ENCODE data around the gene SHISA6. TPM values are rescaled to one million over a fixed set of nuclear protein-coding genes. Genes with fewer than 3 reads are reported as not detected.
A peak's percentile ranks its signal among the peaks of the same experiment; 100 is the strongest.

Gene SHISA6
- total and polyA plus RNA-seq, 8 donors, result 0.16 to 1.3 (median 0.40) TPM

GRCh38 chr17:11561281-11561680, 320.3 kb downstream of the SHISA6 start:
- FAIRE-seq, result no peak
- no peaks in the 10 kb centered on the region for H3K4me1 ChIP-seq
- no peak overlapping the region for H3K27ac ChIP-seq
- H3K36me3 ChIP-seq, result no peaks in the 10 kb centered on the region
- intact Hi-C loops (cut with DNase I), result no loop called here
- TF ChIP-seq CTCF (IDR thresholded peaks at IDR 0.05), result no peak
- H3K9me3 ChIP-seq, result no peaks in the 10 kb centered on the region
- H3K4me3 ChIP-seq, result no peak overlapping the region
- H3K27me3 ChIP-seq, result no peaks in the 10 kb centered on the region
- DNase-seq, result no peak
- WGBS, 2 donors, result 79 to 100% methylated on average over 1 of the region's 1 CpG
- no peak for ATAC-seq

GRCh38 chr17:11561702-11562101, 320.7 kb downstream of the SHISA6 start:
- ATAC-seq (no peak), DNase-seq (no peak), FAIRE-seq (no peak)
- intact Hi-C loops (cut with DNase I), result no loop called here
- Histone ChIP-seq H3K27me3 (no peaks in the 10 kb centered on the region), H3K4me3 (no peak overlapping the region), H3K9me3 (no peaks in the 10 kb centered on the region), H3K36me3 (no peaks in the 10 kb centered on the region), H3K4me1 (no peaks in the 10 kb centered on the region), H3K27ac (no peak overlapping the region)
- 81 to 91% methylated on average over 2 of the region's 2 CpGs for WGBS, 2 donors
- no peak for TF ChIP-seq CTCF (IDR thresholded peaks at IDR 0.05)

- peak in 1 of 4 donors; percentile 70 for ATAC-seq
Measured at GRCh38 chr17:11564589-11565380, 323.8 kb downstream of the SHISA6 start.

GRCh38 chr17:11565591-11565990, 324.6 kb downstream of the SHISA6 start:
- Histone ChIP-seq H3K9me3 (no peaks in the 10 kb centered on the region), H3K4me1 (no peaks in the 10 kb centered on the region), H3K27me3 (no peaks in the 10 kb centered on the region), H3K36me3 (no peaks in the 10 kb centered on the region), H3K4me3 (no peak overlapping the region), H3K27ac (no peak overlapping the region)
- ATAC-seq (no peak), DNase-seq (no peak), FAIRE-seq (no peak)
- WGBS, 2 donors, result 42 to 71% methylated on average over 4 of the region's 4 CpGs
- intact Hi-C loops (cut with DNase I), result no loop called here
- no peak for TF ChIP-seq CTCF (IDR thresholded peaks at IDR 0.05)

More at GRCh38 chr17:11564589-11565380, 323.8 kb downstream of the SHISA6 start:
- H3K9me3 ChIP-seq, result no peaks in the 10 kb centered on the region
- intact Hi-C loops (cut with DNase I), result no loop called here
- FAIRE-seq, result no peak
- TF ChIP-seq CTCF (IDR thresholded peaks at IDR 0.05), result no peak
- no peaks in the 10 kb centered on the region for H3K4me1 ChIP-seq
- DNase-seq, result no peak
- H3K27me3 ChIP-seq, result no peaks in the 10 kb centered on the region
- H3K4me3 ChIP-seq, result no peak overlapping the region
- no peak overlapping the region for H3K27ac ChIP-seq
- WGBS, 2 donors, result 35 to 40% methylated on average over 3 of the region's 3 CpGs
- H3K36me3 ChIP-seq, result no peaks in the 10 kb centered on the region

GRCh38 chr17:11578998-11579397, 338.0 kb downstream of the SHISA6 start:
- WGBS, 2 donors, result 87 to 93% methylated on average over 3 of the region's 3 CpGs
- no peak for TF ChIP-seq CTCF (IDR thresholded peaks at IDR 0.05)
- no peaks in the 10 kb centered on the region for H3K27me3 ChIP-seq
- no peaks in the 10 kb centered on the region for H3K9me3 ChIP-seq
- FAIRE-seq, result no peak
- ATAC-seq, result no peak
- H3K4me1 ChIP-seq, result no peaks in the 10 kb centered on the region
- DNase-seq, result no peak
- no peak overlapping the region for H3K27ac ChIP-seq
- H3K4me3 ChIP-seq, result no peak overlapping the region
- intact Hi-C loops (cut with DNase I), result no loop called here
- no peaks in the 10 kb centered on the region for H3K36me3 ChIP-seq
